Parathyroid adenoma (tissue), 2 donors: Measurements from ENCODE around the gene PRR23E.

Source experiments
- H2AFZ ChIP-seq: fragments of 300-600 bp; sonication (generic); one replicate; pipeline ENCODE4 v1.7.0; 2017; ENCODE audit warnings: antibody characterized with exemption, mild to moderate bottlenecking
- H3K27ac ChIP-seq: fragments of 300-600 bp; sonication (generic); one replicate; pipeline ENCODE4 v1.7.0; 2017
- H3K27me3 ChIP-seq: fragments of 300-600 bp; sonication (generic); one replicate; pipeline ENCODE4 v1.7.0; 2017; ENCODE audit warnings: low read length; ENCODE audit not compliant: control insufficient read depth, insufficient read depth
- H3K36me3 ChIP-seq: fragments of 300-600 bp; sonication (generic); one replicate; pipeline ENCODE4 v1.7.0; 2017; ENCODE audit warnings: low read length; ENCODE audit not compliant: control insufficient read depth, insufficient read depth
- H3K4me1 ChIP-seq: fragments of 300-600 bp; sonication (generic); one replicate; pipeline ENCODE4 v1.7.0; 2017; ENCODE audit warnings: control low read depth
- H3K4me2 ChIP-seq: fragments of 300-600 bp; sonication (generic); one replicate; pipeline ENCODE4 v1.7.0; 2017; ENCODE audit warnings: low read length
- H3K4me3 ChIP-seq: fragments of 300-600 bp; sonication (generic); one replicate; pipeline ENCODE4 v1.7.0; 2017; ENCODE audit warnings: low read depth, low read length
- H3K79me2 ChIP-seq: fragments of 300-600 bp; sonication (generic); one replicate; pipeline ENCODE4 v1.7.0; 2017; ENCODE audit warnings: control low read depth
- H3K9ac ChIP-seq: fragments of 300-600 bp; sonication (generic); one replicate; pipeline ENCODE4 v1.7.0; 2017; ENCODE audit warnings: mild to moderate bottlenecking
- H3K9me3 ChIP-seq: fragments of 300-600 bp; sonication (generic); one replicate; pipeline ENCODE4 v1.7.0; 2017; ENCODE audit warnings: low read length; ENCODE audit not compliant: control insufficient read depth
- CTCF ChIP-seq: fragments of 300-600 bp; sonication (generic); IDR thresholded peaks from one replicate; pipeline ENCODE4 v1.7.0; 2017; ENCODE audit warnings: antibody characterized with exemption, mild to moderate bottlenecking
- donor health status: primary hyperparathyroidism.

Gene PRR23E

DNA sequence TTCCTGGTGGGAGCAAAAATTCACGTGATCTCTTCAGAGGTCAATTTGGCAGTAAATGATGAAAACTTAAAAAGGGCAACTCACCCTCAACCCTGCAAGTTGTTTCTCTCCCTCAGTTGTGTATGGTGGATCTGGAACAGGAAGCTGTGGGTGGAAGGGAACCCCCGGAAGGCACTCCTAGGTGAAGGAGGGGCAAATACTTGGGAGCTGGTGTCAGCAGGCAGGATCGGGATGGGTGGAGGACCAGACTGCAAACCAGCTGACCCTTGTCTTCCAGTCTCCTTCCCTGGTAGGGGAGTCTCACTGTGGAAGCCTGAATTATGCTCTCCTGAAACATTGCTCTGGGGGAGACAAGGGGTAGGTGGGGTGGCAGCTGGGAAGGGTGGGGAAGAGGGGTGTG, 33.5 kb downstream of the PRR23E start:
- Histone ChIP-seq H3K4me1 (no peaks in the 10 kb centered on the region), H2AFZ (peak overlapping the region; percentile 15), H3K79me2 (no peaks in the 10 kb centered on the region), H3K27ac (no peak overlapping the region), H3K4me2 (no peak overlapping the region), H3K27me3 (no peaks in the 10 kb centered on the region), H3K9ac (no peak overlapping the region), H3K36me3 (no peaks in the 10 kb centered on the region), H3K4me3 (no peak overlapping the region), H3K9me3 (peaks cover 5% of the 10 kb centered on the region)
- TF ChIP-seq CTCF, result no peak

DNA sequence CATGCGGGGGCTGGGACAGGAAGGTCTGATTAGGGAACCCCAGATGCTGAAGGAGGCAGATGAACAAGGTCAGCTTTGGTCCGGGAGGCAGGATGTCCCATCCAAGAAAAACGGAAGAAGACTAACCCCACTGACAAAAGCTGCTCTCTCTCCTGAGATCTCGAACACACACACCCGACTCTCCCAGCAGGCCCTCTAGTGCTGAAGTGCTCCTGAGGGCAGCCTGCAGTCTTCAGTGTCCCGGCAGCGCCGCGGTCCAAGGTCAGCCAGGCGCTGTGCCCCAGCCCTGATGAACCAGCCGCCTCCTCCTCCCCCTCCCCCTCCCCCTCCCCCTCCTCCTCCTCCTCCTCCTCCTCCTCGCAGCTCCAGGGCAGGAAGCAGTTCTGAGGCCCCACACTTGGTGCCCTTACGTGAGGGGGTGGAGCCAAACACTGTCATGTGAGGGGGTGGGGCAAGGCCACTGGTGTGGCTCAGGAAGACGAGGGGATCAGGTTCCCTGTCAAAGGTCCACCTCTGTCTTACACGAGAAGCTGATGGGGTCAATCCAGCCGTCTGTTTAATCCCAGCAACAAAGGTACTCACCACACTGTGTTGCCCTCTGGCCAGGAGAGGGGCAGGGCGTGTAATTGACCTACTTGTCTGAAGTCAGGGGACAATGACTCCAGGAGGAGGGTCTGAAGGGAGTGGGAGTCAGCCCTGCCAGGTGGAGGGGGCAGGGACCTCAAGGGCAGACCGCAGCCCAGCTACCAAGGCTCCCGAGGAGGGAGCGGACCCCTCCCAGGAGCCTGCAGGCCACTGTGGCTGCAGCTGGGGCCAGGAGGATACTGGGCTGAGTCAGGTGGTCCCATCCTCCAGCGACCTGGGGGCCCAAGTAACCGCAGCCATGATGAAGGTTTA, 34.3 kb downstream of the PRR23E start:
- no peak overlapping the region for H3K9ac ChIP-seq
- no peaks in the 10 kb centered on the region for H3K27me3 ChIP-seq
- H2AFZ ChIP-seq, result peak overlapping the region; percentile 42
- H3K9me3 ChIP-seq, result peaks cover 5% of the 10 kb centered on the region
- no peaks in the 10 kb centered on the region for H3K36me3 ChIP-seq
- H3K4me1 ChIP-seq, result no peaks in the 10 kb centered on the region
- no peak for TF ChIP-seq CTCF
- H3K79me2 ChIP-seq, result no peaks in the 10 kb centered on the region
- H3K27ac ChIP-seq, result no peak overlapping the region
- no peak overlapping the region for H3K4me3 ChIP-seq
- H3K4me2 ChIP-seq, result no peak overlapping the region

GRCh38 chr3:127228866-127229265, 35.9 kb downstream of the PRR23E start:
- Histone ChIP-seq H2AFZ (no peak overlapping the region), H3K4me2 (no peak overlapping the region), H3K36me3 (no peaks in the 10 kb centered on the region), H3K9me3 (peaks cover 5% of the 10 kb centered on the region), H3K4me3 (no peak overlapping the region), H3K4me1 (no peaks in the 10 kb centered on the region), H3K79me2 (no peaks in the 10 kb centered on the region), H3K9ac (no peak overlapping the region), H3K27me3 (no peaks in the 10 kb centered on the region), H3K27ac (no peak overlapping the region)
- no peak for TF ChIP-seq CTCF

- Histone ChIP-seq H3K4me2 (no peak overlapping the region), H2AFZ (no peak overlapping the region), H3K4me3 (no peak overlapping the region), H3K27me3 (no peaks in the 10 kb centered on the region), H3K36me3 (no peaks in the 10 kb centered on the region), H3K4me1 (peaks cover 3% of the 10 kb centered on the region), H3K9ac (no peak overlapping the region), H3K27ac (no peak overlapping the region), H3K9me3 (no peaks in the 10 kb centered on the region), H3K79me2 (no peaks in the 10 kb centered on the region)
- TF ChIP-seq CTCF, result no peak
Measured at GRCh38 chr3:127233371-127233770, 40.4 kb downstream of the PRR23E start.

DNA sequence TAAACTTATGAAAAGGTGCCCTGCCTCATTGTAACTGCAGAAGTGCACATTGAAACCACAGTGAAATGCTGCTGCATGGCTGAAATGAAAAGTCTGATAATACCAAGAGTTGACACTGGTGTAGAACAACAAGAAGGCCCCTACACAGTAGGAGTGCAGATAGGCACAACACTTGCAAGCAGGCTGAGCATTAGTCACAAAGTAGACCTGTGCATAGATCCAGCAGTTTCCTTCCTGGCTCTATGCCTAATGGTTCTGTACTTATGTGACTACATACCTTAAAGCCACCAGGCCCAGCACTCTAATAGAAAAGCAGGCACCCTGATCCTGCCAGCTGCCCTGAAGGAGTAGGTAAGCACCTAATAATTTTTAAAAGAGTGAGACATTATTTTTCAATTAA, 41.8 kb downstream of the PRR23E start:
- TF ChIP-seq CTCF, result no peak
- Histone ChIP-seq H2AFZ (no peak overlapping the region), H3K79me2 (no peaks in the 10 kb centered on the region), H3K27me3 (no peaks in the 10 kb centered on the region), H3K36me3 (no peaks in the 10 kb centered on the region), H3K9me3 (no peaks in the 10 kb centered on the region), H3K4me1 (peaks cover 3% of the 10 kb centered on the region), H3K4me2 (no peak overlapping the region), H3K27ac (no peak overlapping the region), H3K9ac (no peak overlapping the region), H3K4me3 (no peak overlapping the region)
